ENCODE results near the gene LAD1.

DNA sequence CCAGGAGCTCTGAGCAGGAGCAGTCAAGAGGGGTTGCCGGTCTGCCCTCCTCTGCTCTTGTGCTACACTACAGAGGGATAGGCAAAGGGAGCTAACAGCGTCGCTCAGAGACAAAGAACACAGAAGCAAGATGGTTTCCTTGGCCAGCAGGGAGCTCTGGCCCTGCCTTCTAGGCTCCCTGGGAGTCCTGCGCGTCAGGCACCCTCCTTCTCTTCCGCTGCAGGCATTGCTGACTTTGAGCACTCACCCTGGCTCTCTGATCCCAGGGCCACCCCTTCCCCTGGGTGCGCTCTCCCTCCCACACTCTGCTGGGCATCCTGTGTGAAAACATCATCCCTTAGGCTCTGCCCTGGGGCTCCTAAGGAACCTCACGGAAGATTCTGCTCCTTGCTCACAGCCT is 21.9 kb upstream of the LAD1 start:
- TF ChIP-seq, protein P1, sequence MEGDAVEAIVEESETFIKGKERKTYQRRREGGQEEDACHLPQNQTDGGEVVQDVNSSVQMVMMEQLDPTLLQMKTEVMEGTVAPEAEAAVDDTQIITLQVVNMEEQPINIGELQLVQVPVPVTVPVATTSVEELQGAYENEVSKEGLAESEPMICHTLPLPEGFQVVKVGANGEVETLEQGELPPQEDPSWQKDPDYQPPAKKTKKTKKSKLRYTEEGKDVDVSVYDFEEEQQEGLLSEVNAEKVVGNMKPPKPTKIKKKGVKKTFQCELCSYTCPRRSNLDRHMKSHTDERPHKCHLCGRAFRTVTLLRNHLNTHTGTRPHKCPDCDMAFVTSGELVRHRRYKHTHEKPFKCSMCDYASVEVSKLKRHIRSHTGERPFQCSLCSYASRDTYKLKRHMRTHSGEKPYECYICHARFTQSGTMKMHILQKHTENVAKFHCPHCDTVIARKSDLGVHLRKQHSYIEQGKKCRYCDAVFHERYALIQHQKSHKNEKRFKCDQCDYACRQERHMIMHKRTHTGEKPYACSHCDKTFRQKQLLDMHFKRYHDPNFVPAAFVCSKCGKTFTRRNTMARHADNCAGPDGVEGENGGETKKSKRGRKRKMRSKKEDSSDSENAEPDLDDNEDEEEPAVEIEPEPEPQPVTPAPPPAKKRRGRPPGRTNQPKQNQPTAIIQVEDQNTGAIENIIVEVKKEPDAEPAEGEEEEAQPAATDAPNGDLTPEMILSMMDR (IDR thresholded peaks at IDR 0.05; ENCODE audit: poor library complexity, severe bottlenecking): no peak
- no peak for TF ChIP-seq TAF1 (IDR thresholded peaks at IDR 0.05; ENCODE audit: low read depth)
- TF ChIP-seq EP300 (conservative IDR thresholded peaks at IDR 0.05; ENCODE audit: poor library complexity, severe bottlenecking): no peak
- TF ChIP-seq EZH2 (IDR thresholded peaks at IDR 0.05; ENCODE audit: borderline replicate concordance, insufficient read depth, low read length, poor library complexity, severe bottlenecking): no peak
- TF ChIP-seq POLR2AphosphoS5 (IDR thresholded peaks at IDR 0.05): no peak

Measured in neural cell (in vitro differentiated cells).